ENCODE results near the gene JCHAIN.

The JCHAIN gene

DNA sequence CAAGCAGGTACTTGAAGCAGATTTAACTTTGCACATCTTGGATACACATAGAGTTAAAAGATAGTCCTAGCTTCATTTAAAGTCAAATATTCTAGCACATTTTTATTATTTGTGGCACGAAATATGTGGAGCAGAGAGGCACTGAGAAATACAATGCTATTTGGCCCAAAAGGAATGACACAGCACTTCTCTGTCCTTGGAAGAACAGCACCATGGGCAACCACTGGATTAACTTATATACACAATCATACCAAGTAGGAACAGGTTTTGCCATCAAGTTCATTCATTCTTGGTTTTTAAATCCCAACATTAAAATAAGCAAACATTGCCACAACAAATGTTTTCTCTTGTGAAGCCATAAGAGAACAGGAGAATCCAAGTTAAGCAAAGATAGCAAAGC, 38.7 kb downstream of the JCHAIN start:
- no peak for TF ChIP-seq GATA2 (IDR thresholded peaks at IDR 0.05; ENCODE audit: low read depth, low read length)

DNA sequence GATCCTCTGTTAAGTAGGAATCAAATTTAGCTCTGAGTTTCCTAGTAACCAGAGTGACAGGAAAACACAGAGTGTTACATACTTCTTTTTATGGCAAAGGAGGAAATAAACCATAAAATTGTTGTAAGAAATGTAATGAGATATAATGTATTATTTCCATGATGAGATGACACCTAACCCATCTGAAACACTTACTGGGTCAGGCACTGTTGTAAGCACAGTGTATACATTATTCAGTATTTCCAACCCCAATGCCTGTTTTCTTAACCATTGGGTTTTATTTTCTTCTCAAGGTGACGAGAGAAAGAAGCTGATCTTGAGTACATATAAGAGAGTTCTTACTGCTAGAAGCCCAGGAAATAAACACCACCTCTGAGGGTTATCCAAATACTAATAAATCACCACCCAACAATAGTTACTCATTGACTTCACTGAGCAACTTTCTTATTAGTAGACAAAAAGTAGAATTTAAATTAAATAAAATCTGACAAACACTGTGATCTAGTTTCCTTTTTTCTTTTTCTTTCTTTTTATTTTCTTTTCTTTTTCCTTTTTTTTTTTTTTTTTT, 42.0 kb downstream of the JCHAIN start:
- TF ChIP-seq GATA3 (IDR thresholded peaks at IDR 0.05; ENCODE audit: low read depth, low read length) (no peak), GATA2 (IDR thresholded peaks at IDR 0.05; ENCODE audit: low read depth, low read length) (no peak)

DNA sequence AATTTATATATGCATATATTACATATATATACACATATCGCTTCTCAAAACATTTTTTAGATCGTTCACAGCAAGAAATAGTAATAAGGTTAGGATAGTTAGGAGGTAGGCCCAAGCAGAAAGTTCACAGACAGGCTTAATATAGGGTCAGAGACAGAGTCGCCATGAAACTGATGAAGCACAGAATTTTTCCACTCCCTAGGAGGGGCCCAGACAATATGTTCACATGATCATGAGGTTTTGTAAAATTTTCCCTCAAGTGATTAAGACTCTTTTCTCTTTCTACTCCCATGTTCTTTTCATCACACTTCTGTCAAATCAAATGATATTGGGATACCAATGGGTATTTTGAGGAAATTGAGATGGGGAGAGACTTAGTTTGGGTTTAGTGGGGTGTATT, 43.0 kb downstream of the JCHAIN start:
- TF ChIP-seq GATA2 (IDR thresholded peaks at IDR 0.05; ENCODE audit: low read depth, low read length), result no peak
- no peak for TF ChIP-seq GATA3 (IDR thresholded peaks at IDR 0.05; ENCODE audit: low read depth, low read length)

DNA sequence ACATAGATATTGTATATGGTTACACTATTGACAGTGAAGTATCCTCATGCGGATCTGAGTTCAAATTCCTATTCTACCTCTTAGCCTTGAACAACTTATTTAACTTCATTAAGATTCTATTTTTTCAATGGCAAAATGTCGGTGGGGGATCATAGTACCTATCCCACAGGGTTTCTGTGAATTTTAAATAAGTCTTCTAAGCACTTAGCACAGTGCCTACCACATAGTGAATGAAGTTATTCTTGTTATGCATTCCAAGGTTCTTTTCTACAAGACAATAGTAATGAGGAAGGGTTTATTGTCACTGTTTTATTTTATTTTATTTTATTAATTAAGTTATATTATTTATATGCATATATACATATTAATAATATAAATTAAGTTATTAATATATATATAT, 46.5 kb downstream of the JCHAIN start:
- TF ChIP-seq GATA2 (IDR thresholded peaks at IDR 0.05; ENCODE audit: low read depth, low read length) (no peak), GATA3 (IDR thresholded peaks at IDR 0.05; ENCODE audit: low read depth, low read length) (no peak)

DNA sequence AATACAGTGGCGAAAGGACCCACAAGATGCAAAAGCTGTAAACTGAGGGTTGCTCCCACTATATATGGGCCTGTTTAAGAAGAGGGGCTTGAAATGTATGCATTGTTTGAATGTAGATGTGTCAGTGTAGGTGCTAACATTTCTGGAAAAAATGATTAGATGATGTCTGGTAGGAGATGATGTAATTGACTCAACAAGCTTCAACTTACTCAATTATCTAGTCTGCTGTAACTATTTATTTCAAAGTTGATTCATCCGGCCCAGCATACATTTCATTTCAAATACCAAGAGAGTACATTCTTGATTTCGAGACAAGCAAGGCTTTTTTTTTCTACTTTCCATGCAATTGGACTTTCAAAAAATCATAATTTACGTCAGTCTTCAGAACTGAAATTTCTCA, 47.0 kb downstream of the JCHAIN start:
- no peak for TF ChIP-seq GATA3 (IDR thresholded peaks at IDR 0.05; ENCODE audit: low read depth, low read length)
- TF ChIP-seq GATA2 (IDR thresholded peaks at IDR 0.05; ENCODE audit: low read depth, low read length), result no peak

DNA sequence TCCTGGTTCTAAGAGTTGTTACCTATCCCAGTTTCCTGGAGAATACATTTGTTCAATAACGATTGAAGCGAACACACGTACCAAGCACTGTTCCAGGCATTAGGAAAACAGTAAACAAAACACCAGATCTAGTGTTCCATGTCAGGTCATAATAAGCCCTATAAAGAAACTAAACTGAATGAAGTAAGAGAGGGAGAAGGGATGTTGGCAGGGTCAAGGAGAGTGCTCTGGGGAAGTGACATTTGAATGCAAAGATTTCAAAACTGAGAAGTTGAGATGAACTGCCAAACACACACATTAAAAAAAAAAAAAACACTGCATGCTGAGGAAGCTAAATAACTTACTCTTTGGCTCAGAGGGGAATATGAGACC, 52.1 kb downstream of the JCHAIN start:
- TF ChIP-seq GATA3 (IDR thresholded peaks at IDR 0.05; ENCODE audit: low read depth, low read length), result no peak
- no peak for TF ChIP-seq GATA2 (IDR thresholded peaks at IDR 0.05; ENCODE audit: low read depth, low read length)

DNA sequence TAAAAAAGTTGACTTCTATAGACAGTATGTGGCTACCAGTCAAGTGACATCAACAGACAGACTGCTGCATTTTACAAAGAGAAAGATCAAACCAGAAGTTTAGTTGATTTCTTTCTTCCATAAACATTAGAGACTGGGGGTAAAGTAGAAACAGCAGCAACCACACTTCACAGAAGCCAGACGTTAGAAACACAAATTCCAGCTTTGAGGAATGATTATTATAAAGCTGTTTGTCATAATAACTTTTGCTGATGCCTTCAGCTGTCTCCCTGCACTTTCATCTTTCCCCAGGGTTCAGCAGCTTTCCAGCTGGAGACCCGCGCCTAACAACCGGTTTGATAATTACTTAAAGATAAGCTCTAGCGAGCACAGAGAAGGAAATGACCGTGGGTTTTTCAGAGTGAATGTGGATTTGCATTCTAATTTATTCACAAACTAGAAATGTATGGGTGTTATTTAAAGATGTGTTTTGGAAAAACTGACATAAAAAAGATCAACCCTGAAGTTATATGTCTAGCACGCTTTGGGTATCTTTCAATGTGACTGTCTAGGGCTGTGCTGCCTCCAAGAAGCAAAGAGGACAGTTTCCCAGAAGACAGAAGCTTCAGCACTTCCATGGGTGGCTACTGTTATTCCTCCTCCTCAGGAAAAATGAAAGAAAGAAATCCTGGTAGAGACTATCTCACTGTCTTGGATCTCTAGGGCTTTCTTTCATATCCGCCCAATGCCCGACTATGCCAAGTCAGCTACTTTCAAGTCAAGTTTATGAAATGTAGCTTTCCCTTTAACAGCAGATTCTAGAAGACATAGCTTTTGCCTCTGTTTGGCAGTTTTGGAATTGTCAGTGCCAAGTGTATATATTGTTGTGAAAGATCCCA, 52.8 kb downstream of the JCHAIN start:
- TF ChIP-seq GATA2 (IDR thresholded peaks at IDR 0.05; ENCODE audit: low read depth, low read length) (no peak), GATA3 (IDR thresholded peaks at IDR 0.05; ENCODE audit: low read depth, low read length) (no peak)

DNA sequence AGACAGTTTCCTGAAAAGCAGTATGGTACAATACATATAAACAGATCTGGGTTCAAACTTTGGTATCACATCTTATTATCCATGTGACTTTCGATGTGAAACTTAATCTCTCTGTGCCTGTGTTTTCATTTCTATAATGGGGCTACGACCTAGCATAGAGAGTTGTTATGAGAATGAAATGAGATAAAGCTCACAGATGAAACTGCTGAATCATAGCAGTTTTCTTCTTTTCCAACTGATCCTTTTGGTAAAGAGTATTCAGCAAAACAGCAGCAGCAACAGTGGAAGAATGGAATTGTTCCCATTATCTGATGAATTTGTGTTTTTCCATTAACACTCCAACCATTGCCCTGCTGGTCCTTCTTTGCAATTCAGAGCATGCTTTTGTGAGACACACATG, 58.0 kb downstream of the JCHAIN start:
- TF ChIP-seq GATA2 (IDR thresholded peaks at IDR 0.05; ENCODE audit: low read depth, low read length) (no peak), GATA3 (IDR thresholded peaks at IDR 0.05; ENCODE audit: low read depth, low read length) (no peak)

DNA sequence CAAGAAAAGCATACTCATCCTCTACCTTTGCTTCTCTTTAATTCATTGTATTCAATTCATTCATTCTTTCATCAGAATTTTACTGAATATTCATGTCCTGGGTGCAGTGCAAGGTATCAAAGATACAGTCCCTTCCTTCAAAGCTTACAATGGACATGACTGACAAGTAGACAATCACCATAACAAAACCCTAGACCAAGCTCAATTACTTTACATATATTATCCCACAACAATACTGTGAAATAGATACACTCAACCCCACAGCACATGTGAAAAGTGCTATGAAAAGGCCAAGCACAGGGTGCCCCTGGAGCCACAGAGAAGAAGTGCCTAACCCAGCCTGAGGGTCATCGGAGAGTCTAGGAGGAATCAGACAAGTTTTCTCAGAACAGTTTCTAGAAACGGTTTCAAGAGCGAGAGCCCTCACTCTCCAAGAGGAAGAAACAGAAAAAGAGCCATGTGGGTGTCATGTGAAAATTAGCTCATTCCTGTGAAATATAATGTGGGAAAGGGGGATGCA, 58.9 kb downstream of the JCHAIN start:
- TF ChIP-seq GATA2 (IDR thresholded peaks at IDR 0.05; ENCODE audit: low read depth, low read length) (no peak), GATA3 (IDR thresholded peaks at IDR 0.05; ENCODE audit: low read depth, low read length) (no peak)

DNA sequence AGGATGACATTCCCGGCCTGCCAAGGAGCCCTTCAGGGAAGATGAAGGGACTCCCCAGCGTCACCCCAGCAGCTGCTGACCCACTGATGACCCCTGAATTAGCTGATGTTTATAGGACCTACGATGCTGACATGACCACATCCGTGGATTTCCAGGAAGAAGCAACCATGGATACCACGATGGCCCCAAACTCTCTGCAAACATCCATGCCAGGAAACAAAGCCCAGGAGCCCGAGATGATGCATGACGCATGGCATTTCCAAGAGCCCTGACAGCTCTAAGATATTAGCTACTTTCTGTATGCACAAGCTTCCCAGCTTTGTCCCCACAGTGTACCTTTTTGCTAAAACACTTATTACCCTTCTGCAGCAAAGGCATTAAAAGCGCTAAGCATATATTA, 59.8 kb downstream of the JCHAIN start:
- TF ChIP-seq GATA2 (IDR thresholded peaks at IDR 0.05; ENCODE audit: low read depth, low read length), result no peak
